Epithelial cell of esophagus (primary cell): ENCODE measurements around the gene HOXA2.

Experiments
- DNase-seq: peaks from one replicate; pipeline ENCODE4 v3.0.0; 2010; ENCODE audit warnings: low read depth
- H3K4me3 ChIP-seq: 2 replicates; pipeline ENCODE4 v1.5.1; 2011; ENCODE audit warnings: mild to moderate bottlenecking, low read length, control low read depth
- CTCF ChIP-seq: IDR thresholded peaks from 2 replicates; pipeline ENCODE4 v1.5.1; 2011; ENCODE audit warnings: low read depth, mild to moderate bottlenecking, low read length, control low read depth, inconsistent platforms; ENCODE audit not compliant: insufficient read depth; ENCODE audit errors: missing control alignments

Gene HOXA2

GRCh38 chr7:27128034-27128433, 25.6 kb upstream of the HOXA2 start:
- H3K4me3 ChIP-seq: no peak overlapping the region
- no peak for DNase-seq
- no peak for TF ChIP-seq CTCF

GRCh38 chr7:27126596-27127327, 24.3 kb upstream of the HOXA2 start:
- H3K4me3 ChIP-seq: no peak overlapping the region
- no peak for DNase-seq
- TF ChIP-seq CTCF: no peak

GRCh38 chr7:27125986-27126394, 23.5 kb upstream of the HOXA2 start:
- TF ChIP-seq CTCF: no peak
- DNase-seq: no peak

GRCh38 chr7:27124902-27125689, 22.6 kb upstream of the HOXA2 start:
- no peak overlapping the region for H3K4me3 ChIP-seq
- TF ChIP-seq CTCF: no peak
- no peak for DNase-seq

More at GRCh38 chr7:27125986-27126394, 23.5 kb upstream of the HOXA2 start:
- H3K4me3 ChIP-seq: no peak overlapping the region

- no peak for DNase-seq
- no peak overlapping the region for H3K4me3 ChIP-seq
- no peak for TF ChIP-seq CTCF
These were observed 21.8 kb upstream of the HOXA2 start for GRCh38 chr7:27124096-27124901.

- TF ChIP-seq CTCF: no peak
- no peak for DNase-seq
- H3K4me3 ChIP-seq: no peak overlapping the region
These were observed 21.1 kb upstream of the HOXA2 start for GRCh38 chr7:27123477-27124053.
